Panc1 (cell line): ENCODE results near the gene GREB1. TPM values are rescaled to one million over a fixed set of nuclear protein-coding genes. Genes with fewer than 3 reads are reported as not detected.
A peak's percentile ranks its signal among the peaks of the same experiment; 100 is the strongest.

Experiments
- ATAC-seq: fragments of 200-7000 bp; cut with Tn5 transposase; 2 replicates; pipeline ENCODE4 v1.9.1; 2020; ENCODE audit warnings: mild to moderate bottlenecking, moderate library complexity
- BruUV-seq: library from RNA; stranded (reverse); fragments of 400-500 nt; replicated peaks from 2 replicates; lab custom pipeline; 2021; lab: Mats Ljungman, UMichigan
- CTCF ChIA-PET: fragments of 300-600 bp; sonication (Branson Sonifier 250); formaldehyde crosslinking; loops from one replicate; lab custom pipeline; 2022; ENCODE audit warnings: antibody characterized with exemption; lab: Charles Lee
- POLR2A ChIA-PET: fragments of 300-600 bp; sonication (Branson Sonifier 250); formaldehyde crosslinking; loops from one replicate; lab custom pipeline; 2022; ENCODE audit warnings: antibody characterized with exemption; lab: Charles Lee
- DNase-seq: peaks from one replicate; pipeline ENCODE4 v3.0.0-alpha.2; 2010; ENCODE audit warnings: low read depth, low spot score
- H3K27ac ChIP-seq: 2 replicates; pipeline ENCODE4 v1.5.1; 2011; ENCODE audit warnings: mild to moderate bottlenecking, low read length, inconsistent platforms
- H3K27me3 ChIP-seq: fragments of 200-500 bp; sonication (Bioruptor generic); 2 replicates; pipeline ENCODE4 v1.6.0; 2014; ENCODE audit warnings: low read length, inconsistent platforms; ENCODE audit not compliant: control insufficient read depth, insufficient read depth
- H3K36me3 ChIP-seq: fragments of 200-500 bp; sonication (Bioruptor generic); 2 replicates; pipeline ENCODE4 v1.5.1; 2014; ENCODE audit warnings: inconsistent platforms, mild to moderate bottlenecking, low read length, moderate library complexity; ENCODE audit not compliant: control insufficient read depth, insufficient read depth
- H3K4me1 ChIP-seq: 2 replicates; pipeline ENCODE4 v1.5.1; 2011; ENCODE audit warnings: inconsistent platforms, mild to moderate bottlenecking, low read length, moderate library complexity; ENCODE audit not compliant: control insufficient read depth, insufficient read depth
- H3K4me3 ChIP-seq, 2 experiments: 2 replicates each; pipeline ENCODE4 v1.5.1; 2011 to 2012; ENCODE audit warnings: low read depth in 2 of 2, low read length in 2 of 2, mild to moderate bottlenecking in 2 of 2, inconsistent platforms in 1 of 2, moderate library complexity in 1 of 2
- H3K9me3 ChIP-seq: fragments of 200-500 bp; sonication (Bioruptor generic); 2 replicates; pipeline ENCODE4 v1.5.1; 2014; ENCODE audit warnings: low read depth, mild to moderate bottlenecking, inconsistent platforms, low read length, moderate library complexity; ENCODE audit not compliant: control insufficient read depth, insufficient read depth
- POLR2AphosphoS5 ChIP-seq: IDR thresholded peaks from 2 replicates; pipeline ENCODE4 v1.6.1; 2012; ENCODE audit warnings: mild to moderate bottlenecking, low read depth, low read length, moderate library complexity
- SIN3A ChIP-seq: IDR thresholded peaks from 2 replicates; pipeline ENCODE4 v1.6.1; 2012; ENCODE audit warnings: low read depth, mild to moderate bottlenecking, low read length, moderate library complexity, borderline replicate concordance; ENCODE audit not compliant: insufficient read depth
- TCF7L2 ChIP-seq: IDR thresholded peaks from 2 replicates; pipeline ENCODE4 v1.6.1; 2011; ENCODE audit warnings: mild to moderate bottlenecking, low read depth, low read length, inconsistent platforms
- in situ Hi-C: cut with HindIII; loops from 2 replicates; pipeline ENCODE4 v1.10.0; 2016; ENCODE audit warnings: low sequenced_read_pairs, low pct_unique_long_range_greater_than_20kb
- intact Hi-C: fragments of 100-400 bp; cut with micrococcal nuclease; formaldehyde crosslinking; loops from one replicate; pipeline ENCODE4 v1.10.0; 2022; ENCODE audit not compliant: unreplicated experiment
- total RNA-seq: library from RNA; stranded (reverse); gene quantifications from one replicate; pipeline ENCODE4 v1.2.1, GENCODE V29; 2021; ENCODE audit not compliant: unreplicated experiment
- TF ChIP-seq, protein P1 (sequence below): fragments of 450-650 bp; IDR thresholded peaks from 2 replicates; pipeline ENCODE4 v1.5.1; 2017; ENCODE audit warnings: mild to moderate bottlenecking
- TF ChIP-seq, protein P2 (sequence below), 2 experiments: IDR thresholded peaks; 2 replicates each; pipeline ENCODE4 v1.6.1; 2011 to 2012; ENCODE audit warnings: low read depth in 2 of 2, control low read depth in 1 of 2, low read length in 1 of 2, mild to moderate bottlenecking in 1 of 2, moderate library complexity in 1 of 2; ENCODE audit not compliant: insufficient read depth in 1 of 2

GREB1 gene
- total RNA-seq, 1 experiment from 2014 or later, result 0.90 TPM

- in situ Hi-C loops, result no loop called here
- Histone ChIP-seq H3K27me3 (peaks cover 4% of the 10 kb centered on the region; the same call in 1 of the 2 replicates), H3K4me1 (no peaks in the 10 kb centered on the region; the same call in 1 of the 2 replicates), H3K27ac (no peak overlapping the region), H3K9me3 (no peaks in the 10 kb centered on the region), H3K36me3 (no peaks in the 10 kb centered on the region), H3K4me3 (no peak overlapping the region)
- peak; percentile 70; the same call in 1 of the 2 replicates for TF ChIP-seq TCF7L2
- no peak for TF ChIP-seq POLR2AphosphoS5
- no peak for TF ChIP-seq SIN3A
- intact Hi-C loops, result no loop called here
- CTCF ChIA-PET, result no interaction called here
- POLR2A ChIA-PET, result no interaction called here
- DNase-seq (no peak), ATAC-seq (peak; percentile 7; the same call in 1 of the 2 replicates)
- BruUV-seq, result no TSS peak
Observed at GRCh38 chr2:11597538-11598225, 63.8 kb downstream of the GREB1 start.

GRCh38 chr2:11598228-11598731, 64.4 kb downstream of the GREB1 start:
- Histone ChIP-seq H3K27me3 (peaks cover 4% of the 10 kb centered on the region; the same call in 1 of the 2 replicates), H3K27ac (no peak overlapping the region), H3K36me3 (no peaks in the 10 kb centered on the region), H3K9me3 (no peaks in the 10 kb centered on the region), H3K4me1 (no peaks in the 10 kb centered on the region; the same call in 1 of the 2 replicates), H3K4me3 (no peak overlapping the region)
- POLR2A ChIA-PET, result no interaction called here
- intact Hi-C loops, result no loop called here
- TF ChIP-seq SIN3A, result no peak
- TF ChIP-seq, protein P1, sequence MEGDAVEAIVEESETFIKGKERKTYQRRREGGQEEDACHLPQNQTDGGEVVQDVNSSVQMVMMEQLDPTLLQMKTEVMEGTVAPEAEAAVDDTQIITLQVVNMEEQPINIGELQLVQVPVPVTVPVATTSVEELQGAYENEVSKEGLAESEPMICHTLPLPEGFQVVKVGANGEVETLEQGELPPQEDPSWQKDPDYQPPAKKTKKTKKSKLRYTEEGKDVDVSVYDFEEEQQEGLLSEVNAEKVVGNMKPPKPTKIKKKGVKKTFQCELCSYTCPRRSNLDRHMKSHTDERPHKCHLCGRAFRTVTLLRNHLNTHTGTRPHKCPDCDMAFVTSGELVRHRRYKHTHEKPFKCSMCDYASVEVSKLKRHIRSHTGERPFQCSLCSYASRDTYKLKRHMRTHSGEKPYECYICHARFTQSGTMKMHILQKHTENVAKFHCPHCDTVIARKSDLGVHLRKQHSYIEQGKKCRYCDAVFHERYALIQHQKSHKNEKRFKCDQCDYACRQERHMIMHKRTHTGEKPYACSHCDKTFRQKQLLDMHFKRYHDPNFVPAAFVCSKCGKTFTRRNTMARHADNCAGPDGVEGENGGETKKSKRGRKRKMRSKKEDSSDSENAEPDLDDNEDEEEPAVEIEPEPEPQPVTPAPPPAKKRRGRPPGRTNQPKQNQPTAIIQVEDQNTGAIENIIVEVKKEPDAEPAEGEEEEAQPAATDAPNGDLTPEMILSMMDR, result no peak
- TF ChIP-seq TCF7L2, result 0 out of 2 replicates have a peak, but pooled peaks have one; percentile 8
- TF ChIP-seq, protein P2, sequence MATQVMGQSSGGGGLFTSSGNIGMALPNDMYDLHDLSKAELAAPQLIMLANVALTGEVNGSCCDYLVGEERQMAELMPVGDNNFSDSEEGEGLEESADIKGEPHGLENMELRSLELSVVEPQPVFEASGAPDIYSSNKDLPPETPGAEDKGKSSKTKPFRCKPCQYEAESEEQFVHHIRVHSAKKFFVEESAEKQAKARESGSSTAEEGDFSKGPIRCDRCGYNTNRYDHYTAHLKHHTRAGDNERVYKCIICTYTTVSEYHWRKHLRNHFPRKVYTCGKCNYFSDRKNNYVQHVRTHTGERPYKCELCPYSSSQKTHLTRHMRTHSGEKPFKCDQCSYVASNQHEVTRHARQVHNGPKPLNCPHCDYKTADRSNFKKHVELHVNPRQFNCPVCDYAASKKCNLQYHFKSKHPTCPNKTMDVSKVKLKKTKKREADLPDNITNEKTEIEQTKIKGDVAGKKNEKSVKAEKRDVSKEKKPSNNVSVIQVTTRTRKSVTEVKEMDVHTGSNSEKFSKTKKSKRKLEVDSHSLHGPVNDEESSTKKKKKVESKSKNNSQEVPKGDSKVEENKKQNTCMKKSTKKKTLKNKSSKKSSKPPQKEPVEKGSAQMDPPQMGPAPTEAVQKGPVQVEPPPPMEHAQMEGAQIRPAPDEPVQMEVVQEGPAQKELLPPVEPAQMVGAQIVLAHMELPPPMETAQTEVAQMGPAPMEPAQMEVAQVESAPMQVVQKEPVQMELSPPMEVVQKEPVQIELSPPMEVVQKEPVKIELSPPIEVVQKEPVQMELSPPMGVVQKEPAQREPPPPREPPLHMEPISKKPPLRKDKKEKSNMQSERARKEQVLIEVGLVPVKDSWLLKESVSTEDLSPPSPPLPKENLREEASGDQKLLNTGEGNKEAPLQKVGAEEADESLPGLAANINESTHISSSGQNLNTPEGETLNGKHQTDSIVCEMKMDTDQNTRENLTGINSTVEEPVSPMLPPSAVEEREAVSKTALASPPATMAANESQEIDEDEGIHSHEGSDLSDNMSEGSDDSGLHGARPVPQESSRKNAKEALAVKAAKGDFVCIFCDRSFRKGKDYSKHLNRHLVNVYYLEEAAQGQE (IDR thresholded peaks at IDR 0.05; ENCODE audit: insufficient read depth in 1 of 2, low read depth in 2 of 2, low read length in 1 of 2), result no peak
- no peak for TF ChIP-seq POLR2AphosphoS5
- CTCF ChIA-PET, result interaction anchor here (0.6 kb wide), 1 partner anchor 11 kb away, joined by 5 read pairs; no protein-coding TSS in a partner anchor
- DNase-seq (no peak), ATAC-seq (peak; percentile 38; the same call in 1 of the 2 replicates)
- in situ Hi-C loops, result no loop called here
- no TSS peak for BruUV-seq
